HEK293 (cell line): Measurements from ENCODE around the gene DDR2.

ENCODE experiments used
- CTCF ChIA-PET: fragments of 350-600 bp; formaldehyde crosslinking; extraction: SDS; loops from one replicate; lab custom pipeline; 2021; ENCODE audit warnings: antibody characterized with exemption; lab: Yijun Ruan, JAX
- POLR2A ChIA-PET: fragments of 300-600 bp; formaldehyde crosslinking; extraction: SDS; loops from one replicate; lab custom pipeline; 2020; ENCODE audit warnings: antibody characterized with exemption, inconsistent platforms; lab: Yijun Ruan, JAX
- H3K27ac ChIP-seq: fragments of 200-500 bp; sonication (Bioruptor generic); 2 replicates; pipeline ENCODE4 v1.5.1; 2014; ENCODE audit warnings: low read depth, low read length, control low read depth, inconsistent platforms; ENCODE audit errors: extremely low read depth
- H3K36me3 ChIP-seq, 2 experiments: fragments of 200-500 bp in 1 of 2; sonication (Bioruptor generic) in 1 of 2; 1 replicate in 1 of 2; 2 replicates in 1 of 2; pipeline ENCODE4 v1.5.1; 2014 to 2017; ENCODE audit warnings: inconsistent platforms in 2 of 2, low read length in 2 of 2; ENCODE audit not compliant: control insufficient read depth in 2 of 2, insufficient read depth in 1 of 2
- H3K4me1 ChIP-seq: fragments of 200-500 bp; sonication (Bioruptor generic); 2 replicates; pipeline ENCODE4 v1.5.1; 2014; ENCODE audit warnings: mild to moderate bottlenecking, low read length, inconsistent platforms; ENCODE audit not compliant: control insufficient read depth, insufficient read depth
- H3K4me3 ChIP-seq: 2 replicates; pipeline ENCODE4 v1.5.1; 2011; ENCODE audit warnings: low read depth, mild to moderate bottlenecking, control low read depth, low read length, moderate library complexity
- H3K9me3 ChIP-seq: fragments of 200-500 bp; sonication (Bioruptor generic); 2 replicates; pipeline ENCODE4 v1.5.1; 2014; ENCODE audit warnings: low read depth, low read length, inconsistent platforms; ENCODE audit not compliant: control insufficient read depth, insufficient read depth
- BCL6B ChIP-seq: fragments of 450-650 bp; formaldehyde crosslinking; IDR thresholded peaks from 2 replicates; pipeline ENCODE4 v1.5.1; 2017; ENCODE audit warnings: missing biosample characterization, missing genetic modification characterization
- GLIS2 ChIP-seq: fragments of 450-650 bp; formaldehyde crosslinking; IDR thresholded peaks from 2 replicates; pipeline ENCODE4 v1.5.1; 2016; ENCODE audit warnings: missing biosample characterization, missing genetic modification characterization
- KLF17 ChIP-seq: fragments of 450-650 bp; formaldehyde crosslinking; IDR thresholded peaks from 2 replicates; pipeline ENCODE4 v1.5.1; 2016; ENCODE audit warnings: missing biosample characterization, missing genetic modification characterization
- KLF7 ChIP-seq: fragments of 450-650 bp; formaldehyde crosslinking; IDR thresholded peaks from 2 replicates; pipeline ENCODE4 v1.5.1; 2016; ENCODE audit warnings: missing biosample characterization, missing genetic modification characterization, borderline replicate concordance
- KLF8 ChIP-seq: fragments of 450-650 bp; formaldehyde crosslinking; IDR thresholded peaks from 2 replicates; pipeline ENCODE4 v1.5.1; 2016; ENCODE audit warnings: missing biosample characterization, missing genetic modification characterization
- SCRT1 ChIP-seq: fragments of 450-650 bp; formaldehyde crosslinking; IDR thresholded peaks from 2 replicates; pipeline ENCODE4 v1.5.1; 2016; ENCODE audit warnings: missing biosample characterization, missing genetic modification characterization, borderline replicate concordance
- SP3 ChIP-seq: fragments of 450-650 bp; formaldehyde crosslinking; IDR thresholded peaks from 2 replicates; pipeline ENCODE4 v1.5.1; 2016; ENCODE audit warnings: missing biosample characterization, missing genetic modification characterization
- TRIM28 ChIP-seq: IDR thresholded peaks from 2 replicates; pipeline ENCODE4 v1.6.1; 2011; ENCODE audit warnings: low read length, control low read depth, borderline replicate concordance
- ZFHX2 ChIP-seq: fragments of 450-650 bp; formaldehyde crosslinking; conservative IDR thresholded peaks from 2 replicates; pipeline ENCODE4 v1.5.1; 2016; ENCODE audit warnings: missing biosample characterization, missing genetic modification characterization
- ZIC2 ChIP-seq: fragments of 450-650 bp; formaldehyde crosslinking; IDR thresholded peaks from 2 replicates; pipeline ENCODE4 v1.5.1; 2016; ENCODE audit warnings: missing biosample characterization, missing genetic modification characterization
- ZNF140 ChIP-seq: fragments of 450-650 bp; formaldehyde crosslinking; IDR thresholded peaks from 2 replicates; pipeline ENCODE4 v1.5.1; 2016; ENCODE audit warnings: missing biosample characterization, missing genetic modification characterization
- ZNF426 ChIP-seq: fragments of 450-650 bp; formaldehyde crosslinking; IDR thresholded peaks from 2 replicates; pipeline ENCODE4 v1.5.1; 2017; ENCODE audit warnings: missing biosample characterization, missing genetic modification characterization, mild to moderate bottlenecking, inconsistent platforms, moderate library complexity
- ZNF514 ChIP-seq: fragments of 450-650 bp; formaldehyde crosslinking; IDR thresholded peaks from 2 replicates; pipeline ENCODE4 v1.5.1; 2016; ENCODE audit warnings: missing biosample characterization, missing genetic modification characterization
- ZNF585B ChIP-seq: fragments of 450-650 bp; formaldehyde crosslinking; IDR thresholded peaks from 2 replicates; pipeline ENCODE4 v1.5.1; 2016; ENCODE audit warnings: missing biosample characterization, missing genetic modification characterization
- ZNF610 ChIP-seq: fragments of 450-650 bp; formaldehyde crosslinking; IDR thresholded peaks from 2 replicates; pipeline ENCODE4 v1.5.1; 2016; ENCODE audit warnings: missing biosample characterization, missing genetic modification characterization, borderline replicate concordance
- ZNF624 ChIP-seq: fragments of 450-650 bp; formaldehyde crosslinking; IDR thresholded peaks from 2 replicates; pipeline ENCODE4 v1.5.1; 2017; ENCODE audit warnings: missing biosample characterization, missing genetic modification characterization
- ZNF629 ChIP-seq: fragments of 450-650 bp; formaldehyde crosslinking; IDR thresholded peaks from 2 replicates; pipeline ENCODE4 v1.5.1; 2017; ENCODE audit warnings: missing biosample characterization, missing genetic modification characterization
- TF ChIP-seq, protein P1 (sequence below): fragments of 450-650 bp; IDR thresholded peaks from 2 replicates; pipeline ENCODE4 v1.5.1; 2018; ENCODE audit warnings: missing biosample characterization, missing genetic modification characterization
- TF ChIP-seq, protein P2 (sequence below): fragments of 450-650 bp; formaldehyde crosslinking; IDR thresholded peaks from 2 replicates; pipeline ENCODE4 v1.5.1; 2016; ENCODE audit warnings: missing biosample characterization, missing genetic modification characterization
- TF ChIP-seq, protein P3 (sequence below): fragments of 450-650 bp; formaldehyde crosslinking; IDR thresholded peaks from 2 replicates; pipeline ENCODE4 v1.5.1; 2016; ENCODE audit warnings: missing biosample characterization, missing genetic modification characterization
- TF ChIP-seq, protein P4 (sequence below): fragments of 450-650 bp; formaldehyde crosslinking; IDR thresholded peaks from 2 replicates; pipeline ENCODE4 v1.5.1; 2017; ENCODE audit warnings: missing biosample characterization, mild to moderate bottlenecking, missing genetic modification characterization, moderate library complexity
- TF ChIP-seq, protein P5 (sequence below): fragments of 450-650 bp; formaldehyde crosslinking; IDR thresholded peaks from 2 replicates; pipeline ENCODE4 v1.5.1; 2016; ENCODE audit warnings: missing biosample characterization, missing genetic modification characterization

Gene DDR2

DNA sequence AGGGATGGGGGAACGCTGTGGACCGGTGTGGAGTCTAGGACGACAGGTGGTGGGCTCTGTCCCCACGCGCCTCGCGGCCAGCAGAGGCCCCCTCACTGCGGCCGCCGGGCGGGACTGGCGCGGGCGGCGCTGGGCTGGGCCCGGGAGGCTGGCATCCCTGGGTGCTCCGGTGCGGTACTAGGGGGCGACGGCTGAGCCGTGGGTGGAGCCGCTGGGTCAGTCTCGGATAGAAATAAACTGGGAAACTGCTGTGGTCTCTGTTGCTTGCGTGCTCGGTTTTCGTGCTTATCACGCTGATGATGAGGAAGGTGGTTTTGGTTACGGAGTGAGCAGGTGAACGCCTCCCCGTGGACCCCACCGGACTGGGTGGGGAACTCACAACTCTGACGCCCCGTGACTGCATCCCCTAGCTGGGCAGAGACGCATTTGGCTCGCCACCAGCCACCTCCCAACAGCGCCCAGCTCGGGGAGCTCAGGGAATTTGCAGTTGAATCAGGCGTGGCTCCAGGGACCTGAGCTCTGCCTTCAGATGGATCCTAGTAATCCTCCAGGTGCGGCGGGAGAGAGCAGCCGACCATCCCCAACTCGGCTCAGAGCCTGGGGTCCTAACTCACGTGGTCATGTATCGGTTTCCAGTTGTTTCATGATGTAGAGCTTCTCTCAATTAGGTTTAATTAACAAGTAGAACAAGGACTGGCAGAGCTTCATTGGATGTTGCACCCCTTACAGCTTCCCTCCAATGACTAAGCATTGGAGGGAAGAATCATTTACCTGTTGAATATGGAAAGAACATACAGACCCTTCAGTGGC lies 190.3 kb downstream of the DDR2 start:
- Histone ChIP-seq H3K27ac (no peak overlapping the region; the same call in 1 of the 2 replicates), H3K4me1 (peaks cover 4% of the 10 kb centered on the region; the same call in 1 of the 2 replicates), H3K9me3 (no peaks in the 10 kb centered on the region), H3K36me3 (no peaks in the 10 kb centered on the region), H3K4me3 (peak overlapping the region; percentile 40)
- POLR2A ChIA-PET, result interaction anchor here (0.5 to 0.7 kb wide), 2 partner anchors 126 to 491 kb away, joined by 3 read pairs; no protein-coding TSS in a partner anchor
- CTCF ChIA-PET, result interaction anchor here (0.6 to 1.1 kb wide), 4 partner anchors 247 to 1902 kb away, joined by 3 to 4 read pairs (median 4); partner anchors contain the start of gene RGS4
- TF ChIP-seq, protein P1, sequence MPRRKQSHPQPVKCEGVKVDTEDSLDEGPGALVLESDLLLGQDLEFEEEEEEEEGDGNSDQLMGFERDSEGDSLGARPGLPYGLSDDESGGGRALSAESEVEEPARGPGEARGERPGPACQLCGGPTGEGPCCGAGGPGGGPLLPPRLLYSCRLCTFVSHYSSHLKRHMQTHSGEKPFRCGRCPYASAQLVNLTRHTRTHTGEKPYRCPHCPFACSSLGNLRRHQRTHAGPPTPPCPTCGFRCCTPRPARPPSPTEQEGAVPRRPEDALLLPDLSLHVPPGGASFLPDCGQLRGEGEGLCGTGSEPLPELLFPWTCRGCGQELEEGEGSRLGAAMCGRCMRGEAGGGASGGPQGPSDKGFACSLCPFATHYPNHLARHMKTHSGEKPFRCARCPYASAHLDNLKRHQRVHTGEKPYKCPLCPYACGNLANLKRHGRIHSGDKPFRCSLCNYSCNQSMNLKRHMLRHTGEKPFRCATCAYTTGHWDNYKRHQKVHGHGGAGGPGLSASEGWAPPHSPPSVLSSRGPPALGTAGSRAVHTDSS (tag by site-specific recombination), result peak; percentile 80
- TF ChIP-seq ZFHX2 (tag by site-specific recombination) (peak; percentile 82), ZNF514 (tag by site-specific recombination) (no peak), SCRT1 (tag by site-specific recombination) (peak; percentile 91), ZNF140 (no peak), ZNF624 (tag by site-specific recombination) (no peak), ZNF629 (tag by site-specific recombination) (peak; percentile 40; the same call in 1 of the 2 replicates), ZNF610 (tag by site-specific recombination) (no peak), BCL6B (no peak), ZNF585B (tag by site-specific recombination) (no peak), GLIS2 (peak; percentile 94), ZNF426 (tag by site-specific recombination) (no peak), KLF7 (peak; percentile 61; the same call in 1 of the 2 replicates), ZIC2 (tag by site-specific recombination) (peak; percentile 68), KLF17 (peak; percentile 70; the same call in 1 of the 2 replicates), SP3 (tag by site-specific recombination) (peak; percentile 54; the same call in 1 of the 2 replicates), TRIM28 (peak; percentile 52; the same call in 1 of the 2 replicates), KLF8 (tag by site-specific recombination) (peak; percentile 43; the same call in 1 of the 2 replicates)
- TF ChIP-seq, protein P2, sequence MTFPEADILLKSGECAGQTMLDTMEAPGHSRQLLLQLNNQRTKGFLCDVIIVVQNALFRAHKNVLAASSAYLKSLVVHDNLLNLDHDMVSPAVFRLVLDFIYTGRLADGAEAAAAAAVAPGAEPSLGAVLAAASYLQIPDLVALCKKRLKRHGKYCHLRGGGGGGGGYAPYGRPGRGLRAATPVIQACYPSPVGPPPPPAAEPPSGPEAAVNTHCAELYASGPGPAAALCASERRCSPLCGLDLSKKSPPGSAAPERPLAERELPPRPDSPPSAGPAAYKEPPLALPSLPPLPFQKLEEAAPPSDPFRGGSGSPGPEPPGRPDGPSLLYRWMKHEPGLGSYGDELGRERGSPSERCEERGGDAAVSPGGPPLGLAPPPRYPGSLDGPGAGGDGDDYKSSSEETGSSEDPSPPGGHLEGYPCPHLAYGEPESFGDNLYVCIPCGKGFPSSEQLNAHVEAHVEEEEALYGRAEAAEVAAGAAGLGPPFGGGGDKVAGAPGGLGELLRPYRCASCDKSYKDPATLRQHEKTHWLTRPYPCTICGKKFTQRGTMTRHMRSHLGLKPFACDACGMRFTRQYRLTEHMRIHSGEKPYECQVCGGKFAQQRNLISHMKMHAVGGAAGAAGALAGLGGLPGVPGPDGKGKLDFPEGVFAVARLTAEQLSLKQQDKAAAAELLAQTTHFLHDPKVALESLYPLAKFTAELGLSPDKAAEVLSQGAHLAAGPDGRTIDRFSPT (tag by site-specific recombination), result 0 out of 2 replicates have a peak, but pooled peaks have one; percentile 59
- TF ChIP-seq, protein P3, sequence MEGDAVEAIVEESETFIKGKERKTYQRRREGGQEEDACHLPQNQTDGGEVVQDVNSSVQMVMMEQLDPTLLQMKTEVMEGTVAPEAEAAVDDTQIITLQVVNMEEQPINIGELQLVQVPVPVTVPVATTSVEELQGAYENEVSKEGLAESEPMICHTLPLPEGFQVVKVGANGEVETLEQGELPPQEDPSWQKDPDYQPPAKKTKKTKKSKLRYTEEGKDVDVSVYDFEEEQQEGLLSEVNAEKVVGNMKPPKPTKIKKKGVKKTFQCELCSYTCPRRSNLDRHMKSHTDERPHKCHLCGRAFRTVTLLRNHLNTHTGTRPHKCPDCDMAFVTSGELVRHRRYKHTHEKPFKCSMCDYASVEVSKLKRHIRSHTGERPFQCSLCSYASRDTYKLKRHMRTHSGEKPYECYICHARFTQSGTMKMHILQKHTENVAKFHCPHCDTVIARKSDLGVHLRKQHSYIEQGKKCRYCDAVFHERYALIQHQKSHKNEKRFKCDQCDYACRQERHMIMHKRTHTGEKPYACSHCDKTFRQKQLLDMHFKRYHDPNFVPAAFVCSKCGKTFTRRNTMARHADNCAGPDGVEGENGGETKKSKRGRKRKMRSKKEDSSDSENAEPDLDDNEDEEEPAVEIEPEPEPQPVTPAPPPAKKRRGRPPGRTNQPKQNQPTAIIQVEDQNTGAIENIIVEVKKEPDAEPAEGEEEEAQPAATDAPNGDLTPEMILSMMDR, result peak; percentile 91
- TF ChIP-seq, protein P4, sequence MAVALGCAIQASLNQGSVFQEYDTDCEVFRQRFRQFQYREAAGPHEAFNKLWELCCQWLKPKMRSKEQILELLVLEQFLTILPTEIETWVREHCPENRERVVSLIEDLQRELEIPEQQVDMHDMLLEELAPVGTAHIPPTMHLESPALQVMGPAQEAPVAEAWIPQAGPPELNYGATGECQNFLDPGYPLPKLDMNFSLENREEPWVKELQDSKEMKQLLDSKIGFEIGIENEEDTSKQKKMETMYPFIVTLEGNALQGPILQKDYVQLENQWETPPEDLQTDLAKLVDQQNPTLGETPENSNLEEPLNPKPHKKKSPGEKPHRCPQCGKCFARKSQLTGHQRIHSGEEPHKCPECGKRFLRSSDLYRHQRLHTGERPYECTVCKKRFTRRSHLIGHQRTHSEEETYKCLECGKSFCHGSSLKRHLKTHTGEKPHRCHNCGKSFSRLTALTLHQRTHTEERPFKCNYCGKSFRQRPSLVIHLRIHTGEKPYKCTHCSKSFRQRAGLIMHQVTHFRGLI (tag by site-specific recombination), result peak; percentile 87
- TF ChIP-seq, protein P5, sequence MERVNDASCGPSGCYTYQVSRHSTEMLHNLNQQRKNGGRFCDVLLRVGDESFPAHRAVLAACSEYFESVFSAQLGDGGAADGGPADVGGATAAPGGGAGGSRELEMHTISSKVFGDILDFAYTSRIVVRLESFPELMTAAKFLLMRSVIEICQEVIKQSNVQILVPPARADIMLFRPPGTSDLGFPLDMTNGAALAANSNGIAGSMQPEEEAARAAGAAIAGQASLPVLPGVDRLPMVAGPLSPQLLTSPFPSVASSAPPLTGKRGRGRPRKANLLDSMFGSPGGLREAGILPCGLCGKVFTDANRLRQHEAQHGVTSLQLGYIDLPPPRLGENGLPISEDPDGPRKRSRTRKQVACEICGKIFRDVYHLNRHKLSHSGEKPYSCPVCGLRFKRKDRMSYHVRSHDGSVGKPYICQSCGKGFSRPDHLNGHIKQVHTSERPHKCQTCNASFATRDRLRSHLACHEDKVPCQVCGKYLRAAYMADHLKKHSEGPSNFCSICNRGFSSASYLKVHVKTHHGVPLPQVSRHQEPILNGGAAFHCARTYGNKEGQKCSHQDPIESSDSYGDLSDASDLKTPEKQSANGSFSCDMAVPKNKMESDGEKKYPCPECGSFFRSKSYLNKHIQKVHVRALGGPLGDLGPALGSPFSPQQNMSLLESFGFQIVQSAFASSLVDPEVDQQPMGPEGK (tag by site-specific recombination), result peak; percentile 72
